NCI-H1105 treated with DMSO at 0.1 percent for 48 hours (cell line): ENCODE data around the gene RAB11A.
A peak's percentile ranks its signal among the peaks of the same experiment; 100 is the strongest.

ENCODE experiments used
- DNase-seq: peaks from one replicate; lab custom pipeline; 2025; lab: John Stamatoyannopoulos, UW

Gene RAB11A

DNA sequence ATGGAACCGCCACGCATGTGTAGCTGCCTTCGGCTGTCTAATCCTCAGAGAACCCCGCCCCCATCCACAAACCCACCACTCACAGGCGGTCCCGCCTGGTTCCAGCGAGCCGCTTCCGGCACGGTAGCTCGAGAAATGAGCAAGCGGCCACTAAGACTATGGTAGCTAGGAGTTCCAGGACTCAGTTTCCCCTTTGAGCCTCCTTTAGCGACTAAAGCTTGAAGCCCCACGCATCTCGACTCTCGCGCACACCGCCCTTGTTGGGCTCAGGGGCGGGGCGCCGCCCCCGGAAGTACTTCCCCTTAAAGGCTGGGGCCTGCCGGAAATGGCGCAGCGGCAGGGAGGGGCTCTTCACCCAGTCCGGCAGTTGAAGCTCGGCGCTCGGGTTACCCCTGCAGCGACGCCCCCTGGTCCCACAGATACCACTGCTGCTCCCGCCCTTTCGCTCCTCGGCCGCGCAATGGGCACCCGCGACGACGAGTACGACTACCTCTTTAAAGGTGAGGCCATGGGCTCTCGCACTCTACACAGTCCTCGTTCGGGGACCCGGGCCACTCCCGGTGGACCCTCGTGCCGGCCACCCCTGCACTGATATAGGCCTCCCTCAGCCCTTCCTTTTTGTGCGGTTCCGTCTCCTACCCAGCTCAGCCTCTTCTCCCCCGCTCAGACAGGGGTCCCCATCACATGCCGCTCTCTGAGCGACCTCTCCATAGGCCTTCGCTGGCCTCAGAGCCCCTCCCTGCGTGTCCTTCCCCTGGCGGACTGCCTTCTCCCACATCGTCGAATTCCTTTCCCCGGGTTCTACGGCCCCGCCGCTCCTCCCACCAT, at the start of gene RAB11A:
Gene RAB11A, plus strand, starts transcription at position 366 of the 828 bp plus-strand sequence. Its CDS starts 95 bp downstream, at position 461.
- peak; percentile 98 for DNase-seq

DNA sequence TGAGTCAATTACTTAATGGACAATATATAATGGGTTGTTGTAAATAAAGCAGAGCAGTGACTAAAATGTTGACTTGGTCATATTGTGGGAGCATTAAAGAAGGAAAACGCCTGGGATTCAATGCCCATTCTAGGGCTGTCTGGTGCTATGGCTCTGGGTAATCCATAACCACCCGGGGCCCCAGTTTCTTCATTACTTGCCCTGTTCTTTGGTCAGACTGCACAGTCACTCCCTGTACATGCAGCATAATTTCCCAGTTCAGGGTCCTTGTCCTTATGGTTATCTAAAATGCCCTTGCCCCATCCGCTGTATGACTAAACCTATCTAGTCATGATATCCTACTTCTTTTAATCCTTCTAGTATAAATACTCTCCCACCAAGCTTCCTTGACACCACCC, 49.7 kb upstream of the RAB11A start:
- peak; percentile 79 for DNase-seq

DNA sequence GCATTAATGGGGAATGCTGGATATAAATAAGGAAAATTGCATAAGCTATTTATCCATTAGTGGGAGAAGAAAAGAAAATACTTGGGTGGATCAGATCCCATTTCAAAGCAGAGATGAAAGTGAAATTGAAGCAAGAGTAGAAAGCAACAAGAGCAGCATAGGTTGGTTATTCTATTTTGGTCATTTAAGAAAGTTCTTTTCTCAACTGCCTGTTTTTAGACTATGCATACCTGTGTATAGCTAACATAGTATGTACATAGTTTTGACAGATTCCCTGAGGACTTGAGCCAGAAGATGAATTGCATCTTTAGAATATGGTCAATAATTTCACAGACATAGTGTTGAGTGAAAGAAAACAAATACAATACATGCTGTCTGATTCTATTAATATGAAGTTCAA, 48.2 kb upstream of the RAB11A start:
- no peak for DNase-seq

DNA sequence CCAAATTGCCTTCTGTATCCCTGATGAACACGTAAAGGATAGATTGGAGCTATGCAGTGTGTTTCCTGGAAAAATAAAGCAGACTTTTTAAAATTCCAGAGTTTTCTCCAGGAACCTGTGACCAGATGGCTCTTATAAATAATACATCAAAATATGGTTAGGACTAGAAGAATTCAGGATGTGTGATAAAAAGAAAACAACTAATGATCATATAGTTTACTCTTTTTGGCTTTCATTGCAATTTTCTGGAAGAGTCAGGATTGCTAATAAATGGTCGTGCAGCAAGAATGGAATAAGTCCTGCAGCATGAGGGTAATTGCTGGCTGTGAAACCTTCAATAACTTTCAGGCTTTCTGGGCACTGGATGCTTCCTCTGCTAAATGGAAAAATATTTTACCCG, 47.0 kb upstream of the RAB11A start:
- DNase-seq = no peak

GRCh38 chr15:65824031-65824743, 45.1 kb upstream of the RAB11A start:
- peak; percentile 66 for DNase-seq

- DNase-seq = no peak
Measured at GRCh38 chr15:65824941-65825544, 44.2 kb upstream of the RAB11A start.

DNA sequence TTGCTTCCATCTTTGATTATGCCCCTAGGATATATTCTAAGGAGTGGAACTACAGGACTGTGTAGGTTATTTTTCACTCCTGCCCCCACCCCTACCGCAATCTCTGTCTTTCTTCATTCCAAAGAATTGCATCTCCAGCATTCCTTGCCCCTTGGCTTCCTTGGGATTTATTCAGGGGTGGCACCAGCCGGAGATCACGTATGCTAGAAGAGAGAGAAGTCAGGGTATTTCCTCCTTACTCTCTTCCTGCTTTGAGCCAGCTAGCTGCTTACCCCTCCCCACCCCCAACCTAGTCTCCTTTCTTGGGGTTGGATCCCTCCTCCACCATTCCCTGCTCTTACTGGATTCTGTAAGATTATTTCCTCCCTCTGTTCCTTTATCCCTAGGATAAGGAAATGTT, 42.2 kb upstream of the RAB11A start:
- DNase-seq = no peak

DNA sequence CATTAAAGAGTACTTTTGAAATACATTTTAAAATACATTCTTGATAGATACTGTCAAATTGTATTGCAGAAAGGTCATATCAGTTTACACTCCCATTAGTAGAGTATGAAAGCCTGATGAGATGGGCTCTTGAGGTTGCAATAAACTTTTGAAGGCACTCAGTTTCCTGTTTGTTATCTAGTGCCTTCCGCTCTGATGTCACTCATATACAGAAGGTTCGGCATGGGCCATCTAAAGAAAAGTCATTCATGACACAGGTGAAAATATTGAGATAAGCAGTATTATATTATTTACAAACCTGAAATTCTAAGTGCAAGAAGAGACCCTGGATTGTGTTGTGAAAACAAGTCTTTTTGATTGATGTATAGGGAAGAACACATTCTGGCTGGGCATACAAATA, 40.7 kb upstream of the RAB11A start:
- DNase-seq = no peak

GRCh38 chr15:65829130-65829764, 40.0 kb upstream of the RAB11A start:
- peak; percentile 67 for DNase-seq

- DNase-seq = peak; percentile 100
Measured at GRCh38 chr15:65832549-65833364, 36.5 kb upstream of the RAB11A start.

- DNase-seq = peak; percentile 94
Measured at GRCh38 chr15:65833501-65834205, 35.6 kb upstream of the RAB11A start.

DNA sequence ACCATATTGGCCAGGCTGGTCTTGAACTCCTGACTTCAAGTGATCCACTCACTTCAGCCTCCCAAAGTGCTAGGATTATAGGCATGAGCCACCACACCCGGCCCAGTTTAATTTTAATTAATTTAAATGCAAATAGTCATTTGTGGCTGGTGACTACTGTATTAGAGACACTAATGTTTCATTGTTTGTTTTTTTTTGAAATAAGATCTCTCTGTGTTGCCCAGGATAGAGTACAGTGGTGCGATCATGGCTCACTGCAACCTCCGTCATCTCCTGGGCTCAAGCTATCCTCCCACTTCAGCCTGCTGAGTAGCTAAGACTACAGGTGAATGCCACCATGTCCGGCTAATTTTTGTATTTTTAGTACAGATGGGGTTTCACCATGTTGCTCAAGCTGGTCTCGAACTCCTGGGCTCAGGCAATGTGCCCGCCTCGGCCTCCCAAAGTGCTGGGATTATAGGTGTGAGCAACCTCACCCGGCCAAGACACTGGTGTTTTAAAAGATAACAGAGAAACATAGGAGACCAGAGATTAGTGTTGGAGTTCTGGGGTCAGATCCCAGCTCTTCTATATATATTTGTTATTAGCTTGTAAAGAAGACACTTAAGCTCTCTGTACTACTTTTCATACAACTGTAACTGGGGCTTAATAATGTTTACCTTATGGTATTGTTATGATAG, 34.5 kb upstream of the RAB11A start:
- DNase-seq = no peak

DNA sequence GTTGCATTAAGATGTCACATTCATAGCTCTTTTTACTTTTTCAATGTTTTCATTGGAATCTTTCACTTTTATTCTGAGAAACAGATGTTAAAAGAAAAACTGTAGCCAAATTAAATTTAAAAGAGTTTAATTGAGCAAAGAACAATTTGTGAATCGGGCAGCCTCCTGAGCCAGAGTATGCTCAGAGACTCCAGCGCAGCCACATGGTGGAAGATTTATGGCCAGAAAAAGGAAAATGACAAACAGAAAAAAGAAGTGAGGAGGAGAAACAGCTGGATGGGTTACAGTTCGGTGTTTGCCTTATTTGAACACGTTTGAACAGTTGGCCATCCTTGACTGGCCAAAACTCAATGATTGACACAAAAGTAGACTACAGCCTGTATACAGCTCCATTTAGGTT, 33.8 kb upstream of the RAB11A start:
- DNase-seq = no peak

DNA sequence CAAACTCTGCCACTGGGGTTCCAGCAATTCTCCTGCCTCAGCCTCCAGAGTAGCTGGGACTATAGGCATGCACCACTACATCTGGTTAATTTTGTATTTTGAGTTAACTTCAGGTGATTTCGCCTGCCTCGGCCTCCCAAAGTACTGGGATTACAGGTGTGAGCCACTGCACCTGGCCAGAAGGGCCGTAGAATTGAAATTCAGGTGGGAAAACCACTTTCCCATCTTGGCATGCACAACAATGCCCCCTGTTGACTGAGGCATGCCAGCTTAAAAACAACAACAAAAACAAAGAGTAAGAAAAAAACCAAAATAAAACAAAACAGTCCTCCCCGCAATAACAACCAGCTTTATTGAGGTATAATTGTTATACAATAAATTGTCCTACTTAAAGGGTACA, 32.6 kb upstream of the RAB11A start:
- peak; percentile 26 for DNase-seq

DNA sequence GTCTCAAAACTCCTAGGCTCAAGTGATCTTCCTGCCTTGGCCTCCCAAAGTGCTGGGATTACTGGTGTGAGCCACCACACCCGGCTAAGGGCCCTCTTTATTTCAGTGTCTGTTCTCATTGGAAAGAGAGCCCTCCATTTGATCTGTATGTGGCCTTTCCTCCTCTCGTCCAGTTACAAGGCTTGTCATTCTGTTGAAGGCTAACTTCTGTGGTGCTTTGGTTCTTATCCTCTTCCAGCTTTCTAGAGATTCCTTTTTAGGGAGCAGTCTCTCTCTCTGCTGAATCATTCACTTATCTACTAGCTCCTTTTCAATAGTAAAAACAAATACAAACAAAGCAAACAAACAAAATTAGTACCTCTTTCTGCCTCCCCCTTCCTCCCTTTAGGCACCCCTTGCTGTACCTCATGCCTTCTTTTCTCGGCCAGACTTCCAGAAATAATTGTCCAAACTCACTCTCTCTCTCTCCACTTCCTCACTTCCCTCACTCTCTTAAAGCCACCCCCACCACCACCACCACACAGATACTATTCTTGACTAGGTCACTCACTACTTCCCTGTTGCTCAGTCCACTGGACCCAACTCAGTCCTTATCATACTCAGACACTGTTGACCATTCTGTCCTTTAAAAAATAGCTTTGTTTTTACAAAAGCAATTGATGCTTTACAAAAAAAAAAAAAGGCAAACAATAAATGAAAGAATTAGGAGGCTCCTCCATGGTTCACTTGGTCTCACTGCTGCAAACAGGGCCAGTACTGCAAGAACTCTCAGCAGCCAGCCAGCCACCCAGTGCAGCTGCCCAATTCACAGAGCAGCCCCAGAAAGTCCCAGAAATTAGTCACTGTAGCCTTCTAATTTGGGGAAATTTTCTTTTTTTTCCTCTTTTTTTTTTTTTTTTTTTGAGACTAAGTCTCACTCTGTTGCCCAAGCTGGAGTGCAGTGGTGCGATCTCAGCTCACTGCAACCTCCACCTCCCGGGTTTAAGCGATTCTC, 31.7 kb upstream of the RAB11A start:
- no peak for DNase-seq

DNA sequence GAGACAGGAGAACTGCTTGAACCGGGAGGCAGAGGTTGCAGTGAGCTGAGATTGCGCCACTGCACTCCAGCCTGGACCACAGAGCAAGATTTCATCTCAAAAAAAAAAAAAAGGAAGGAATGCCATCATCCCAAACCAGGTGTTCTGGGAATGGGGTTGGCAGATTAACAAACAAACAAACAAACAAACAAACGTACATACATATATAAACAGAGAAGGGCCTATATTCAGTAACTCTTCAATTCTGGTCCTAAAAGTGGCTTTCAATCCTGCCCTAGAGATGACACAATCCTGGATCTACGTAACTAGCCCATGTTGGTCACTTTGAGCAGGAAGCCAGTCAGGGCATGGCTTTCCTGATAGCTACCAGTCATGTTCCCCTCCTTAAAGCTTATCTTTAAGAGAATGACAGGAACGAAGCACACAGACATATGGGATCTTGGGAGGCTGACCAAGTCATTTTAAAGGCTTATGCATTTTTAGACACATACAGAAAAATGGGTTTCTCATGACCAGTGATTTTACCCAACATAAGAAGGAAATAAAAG, 29.9 kb upstream of the RAB11A start:
- no peak for DNase-seq

DNA sequence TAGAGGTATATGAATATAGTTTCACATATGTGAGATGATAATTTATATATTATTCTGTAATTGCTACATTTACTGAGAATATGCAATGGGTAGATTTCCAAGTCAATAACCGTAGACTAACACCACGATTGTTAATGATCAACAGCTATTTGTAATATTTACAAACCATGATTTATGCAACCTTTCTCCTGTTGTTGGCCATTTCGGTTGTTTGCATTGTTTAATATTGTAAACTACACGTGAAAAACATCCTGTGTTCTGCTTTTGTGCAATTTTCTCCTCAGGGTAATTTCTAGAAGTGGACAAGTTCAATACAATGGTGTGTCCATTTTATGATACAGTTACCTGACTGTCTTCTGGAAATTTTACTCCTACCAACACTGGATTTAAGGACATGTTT, 29.3 kb upstream of the RAB11A start:
- no peak for DNase-seq

- DNase-seq = no peak
Measured at GRCh38 chr15:65841121-65841930, 28.0 kb upstream of the RAB11A start.
